ENCODE results near the gene CTSA.

DNA sequence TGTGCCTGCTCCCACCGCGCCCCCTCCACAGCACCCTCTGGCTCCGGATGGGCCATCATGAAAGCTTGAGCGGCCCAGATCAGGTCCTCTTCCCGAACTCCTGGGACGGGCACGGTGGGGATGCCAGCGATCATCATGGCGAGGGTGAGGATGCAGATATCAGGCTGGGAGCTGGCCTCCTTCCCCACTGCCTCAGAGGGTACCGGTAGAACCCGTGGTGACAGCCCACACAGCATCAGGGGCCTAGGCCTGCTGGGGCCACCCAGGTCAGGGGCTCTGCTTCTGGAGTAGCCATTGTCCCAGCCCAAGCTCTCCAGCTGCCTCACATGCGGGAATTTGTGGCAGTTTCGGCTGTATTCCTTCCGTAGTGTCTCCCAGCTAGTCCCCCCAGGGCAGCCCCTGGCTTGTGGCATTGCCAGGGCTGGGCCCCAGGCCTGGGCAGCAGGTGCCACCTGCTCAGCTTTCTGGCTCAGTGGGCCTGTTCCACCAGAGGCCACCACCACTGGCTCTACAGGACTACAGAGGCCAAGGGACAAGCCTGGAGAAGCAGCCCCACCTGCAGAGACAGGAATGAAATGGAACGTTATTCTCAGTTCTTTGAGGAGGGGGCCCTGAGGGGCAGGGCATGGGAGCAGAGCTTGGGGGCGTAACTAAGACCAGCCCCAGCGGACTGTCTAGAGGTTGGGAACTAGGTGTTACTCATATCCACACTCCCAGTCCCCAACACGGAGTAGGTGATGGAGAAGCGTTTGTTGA is 4.4 kb upstream of the CTSA start:
- TF ChIP-seq, protein P1, sequence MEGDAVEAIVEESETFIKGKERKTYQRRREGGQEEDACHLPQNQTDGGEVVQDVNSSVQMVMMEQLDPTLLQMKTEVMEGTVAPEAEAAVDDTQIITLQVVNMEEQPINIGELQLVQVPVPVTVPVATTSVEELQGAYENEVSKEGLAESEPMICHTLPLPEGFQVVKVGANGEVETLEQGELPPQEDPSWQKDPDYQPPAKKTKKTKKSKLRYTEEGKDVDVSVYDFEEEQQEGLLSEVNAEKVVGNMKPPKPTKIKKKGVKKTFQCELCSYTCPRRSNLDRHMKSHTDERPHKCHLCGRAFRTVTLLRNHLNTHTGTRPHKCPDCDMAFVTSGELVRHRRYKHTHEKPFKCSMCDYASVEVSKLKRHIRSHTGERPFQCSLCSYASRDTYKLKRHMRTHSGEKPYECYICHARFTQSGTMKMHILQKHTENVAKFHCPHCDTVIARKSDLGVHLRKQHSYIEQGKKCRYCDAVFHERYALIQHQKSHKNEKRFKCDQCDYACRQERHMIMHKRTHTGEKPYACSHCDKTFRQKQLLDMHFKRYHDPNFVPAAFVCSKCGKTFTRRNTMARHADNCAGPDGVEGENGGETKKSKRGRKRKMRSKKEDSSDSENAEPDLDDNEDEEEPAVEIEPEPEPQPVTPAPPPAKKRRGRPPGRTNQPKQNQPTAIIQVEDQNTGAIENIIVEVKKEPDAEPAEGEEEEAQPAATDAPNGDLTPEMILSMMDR (IDR thresholded peaks at IDR 0.05): no peak
- no peak for TF ChIP-seq POLR2A (IDR thresholded peaks at IDR 0.05)
